ENCODE results near the gene ALX4. TPM values are rescaled to one million over a fixed set of nuclear protein-coding genes. Genes with fewer than 3 reads are reported as not detected.

The ALX4 gene
- total RNA-seq, 4 donors from 2014 or later: 0.21 to 1.1 (median 0.34) TPM; not detected in 1

DNA sequence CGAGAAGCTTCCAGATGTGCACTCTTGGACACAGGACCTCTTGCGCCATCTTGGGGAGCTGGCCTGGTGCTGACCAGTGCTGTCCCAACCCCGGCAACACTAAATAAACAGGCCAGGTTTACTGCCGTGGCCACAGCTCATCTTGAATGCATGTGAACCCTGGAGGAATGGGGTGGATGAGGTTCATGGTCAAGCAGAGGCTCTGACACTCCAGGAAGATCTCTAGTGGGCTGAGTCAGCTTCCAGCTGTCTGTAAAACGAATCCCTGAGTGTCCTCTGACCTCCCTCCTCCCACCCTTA lies 51.8 kb downstream of the ALX4 start:
- Histone ChIP-seq H3K4me3 (no peak overlapping the region), H3K9me3 (peaks cover under 1% of the 10 kb centered on the region), H3K36me3 (no peaks in the 10 kb centered on the region), H3K27me3 (no peaks in the 10 kb centered on the region), H3K27ac (no peak overlapping the region), H3K4me1 (no peaks in the 10 kb centered on the region)
- WGBS: 73% methylated on average over 4 of the region's 5 CpGs
- no peak for DNase-seq (ENCODE audit: low spot score in 2 of 2)
- no peak for TF ChIP-seq POLR2A (IDR thresholded peaks at IDR 0.05)
- TF ChIP-seq POLR2AphosphoS5 (IDR thresholded peaks at IDR 0.05): no peak
- TF ChIP-seq EP300 (IDR thresholded peaks at IDR 0.05): no peak
- TF ChIP-seq, protein P1, sequence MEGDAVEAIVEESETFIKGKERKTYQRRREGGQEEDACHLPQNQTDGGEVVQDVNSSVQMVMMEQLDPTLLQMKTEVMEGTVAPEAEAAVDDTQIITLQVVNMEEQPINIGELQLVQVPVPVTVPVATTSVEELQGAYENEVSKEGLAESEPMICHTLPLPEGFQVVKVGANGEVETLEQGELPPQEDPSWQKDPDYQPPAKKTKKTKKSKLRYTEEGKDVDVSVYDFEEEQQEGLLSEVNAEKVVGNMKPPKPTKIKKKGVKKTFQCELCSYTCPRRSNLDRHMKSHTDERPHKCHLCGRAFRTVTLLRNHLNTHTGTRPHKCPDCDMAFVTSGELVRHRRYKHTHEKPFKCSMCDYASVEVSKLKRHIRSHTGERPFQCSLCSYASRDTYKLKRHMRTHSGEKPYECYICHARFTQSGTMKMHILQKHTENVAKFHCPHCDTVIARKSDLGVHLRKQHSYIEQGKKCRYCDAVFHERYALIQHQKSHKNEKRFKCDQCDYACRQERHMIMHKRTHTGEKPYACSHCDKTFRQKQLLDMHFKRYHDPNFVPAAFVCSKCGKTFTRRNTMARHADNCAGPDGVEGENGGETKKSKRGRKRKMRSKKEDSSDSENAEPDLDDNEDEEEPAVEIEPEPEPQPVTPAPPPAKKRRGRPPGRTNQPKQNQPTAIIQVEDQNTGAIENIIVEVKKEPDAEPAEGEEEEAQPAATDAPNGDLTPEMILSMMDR (IDR thresholded peaks at IDR 0.05): no peak

DNA sequence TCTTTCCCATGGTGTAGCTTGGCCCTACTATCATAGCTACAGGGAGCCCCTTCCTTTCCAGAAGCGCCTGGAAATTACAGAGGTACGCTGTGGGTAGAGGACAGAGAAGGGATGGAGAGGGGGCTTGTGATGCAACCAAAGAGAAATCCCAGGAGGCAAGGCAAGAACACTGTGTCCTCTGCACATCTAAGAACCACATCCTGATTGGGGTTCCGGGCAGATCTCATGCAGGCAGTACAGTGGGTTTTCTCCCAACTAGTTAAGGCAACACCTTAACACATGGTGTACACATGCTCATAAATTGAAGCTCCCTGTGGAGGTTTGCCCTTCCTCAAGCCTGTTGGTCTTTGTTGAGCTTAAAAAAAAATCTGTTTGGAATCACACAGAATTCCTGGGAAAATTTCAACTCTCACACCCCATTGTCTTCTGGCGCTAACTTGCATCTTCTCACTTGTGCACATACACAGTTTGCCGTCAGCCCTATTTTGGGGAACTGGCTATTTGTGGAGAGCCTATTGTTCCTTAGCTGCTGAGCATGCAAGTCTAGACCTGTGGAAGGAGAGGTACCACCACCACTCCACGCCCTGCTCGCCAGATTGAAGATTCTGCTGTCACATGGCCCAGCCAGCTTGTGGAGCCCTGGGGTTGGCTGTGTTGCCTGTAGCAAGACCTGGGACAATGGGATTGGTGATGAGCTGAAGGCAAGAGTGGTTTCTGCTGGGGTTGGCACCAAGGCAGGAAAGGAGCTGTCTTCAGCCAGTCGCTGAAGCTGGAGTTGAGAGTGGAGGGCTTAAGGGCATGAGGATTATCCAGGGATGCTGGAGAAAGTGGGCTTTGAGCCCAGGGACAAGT lies 52.4 kb downstream of the ALX4 start:
- Histone ChIP-seq H3K9me3 (peaks cover 5% of the 10 kb centered on the region), H3K27me3 (no peaks in the 10 kb centered on the region), H3K4me1 (no peaks in the 10 kb centered on the region), H3K4me3 (no peak overlapping the region), H3K36me3 (no peaks in the 10 kb centered on the region), H3K27ac (no peak overlapping the region)
- DNase-seq (ENCODE audit: low spot score in 2 of 2): no peak
- TF ChIP-seq, protein P1 (IDR thresholded peaks at IDR 0.05): no peak
- no peak for TF ChIP-seq POLR2A (IDR thresholded peaks at IDR 0.05)
- TF ChIP-seq EP300 (IDR thresholded peaks at IDR 0.05): no peak
- TF ChIP-seq POLR2AphosphoS5 (IDR thresholded peaks at IDR 0.05): no peak
- 87% methylated on average over 8 of the region's 8 CpGs for WGBS

DNA sequence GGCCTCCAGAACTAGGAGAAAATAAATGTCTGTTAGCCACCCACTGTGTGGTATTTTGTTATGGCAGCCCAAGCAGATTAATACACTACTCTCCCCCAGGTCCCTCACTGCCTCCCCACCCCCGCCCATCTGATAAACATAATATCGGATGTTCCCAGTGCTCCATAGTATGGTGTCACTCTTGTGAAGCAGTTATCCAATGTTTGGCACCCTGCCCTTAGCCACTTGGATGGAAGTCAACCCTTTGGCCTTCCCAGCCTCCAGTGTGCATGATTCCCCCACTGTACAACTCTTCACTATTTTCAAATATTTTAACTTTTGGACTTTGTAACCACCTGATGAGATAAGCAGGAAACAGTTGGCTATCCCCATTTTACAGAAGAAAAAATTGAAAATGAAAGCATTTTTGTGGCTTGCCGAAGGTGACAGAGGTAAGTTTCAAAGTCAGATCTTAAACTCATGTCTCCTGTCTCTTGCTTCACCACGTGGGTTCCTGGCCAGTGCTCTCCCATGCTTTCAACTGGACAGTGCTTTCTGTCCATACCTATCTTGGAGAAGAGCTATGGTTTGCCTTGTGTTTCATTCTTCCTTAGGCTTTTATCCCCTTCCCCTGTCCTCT lies 53.2 kb downstream of the ALX4 start:
- DNase-seq (ENCODE audit: low spot score in 2 of 2): no peak
- Histone ChIP-seq H3K36me3 (no peaks in the 10 kb centered on the region), H3K4me3 (no peak overlapping the region), H3K9me3 (peaks cover 5% of the 10 kb centered on the region), H3K27me3 (no peaks in the 10 kb centered on the region), H3K27ac (no peak overlapping the region), H3K4me1 (no peaks in the 10 kb centered on the region)
- 85% methylated on average over 4 of the region's 4 CpGs for WGBS
- TF ChIP-seq POLR2AphosphoS5 (IDR thresholded peaks at IDR 0.05): no peak
- TF ChIP-seq POLR2A (IDR thresholded peaks at IDR 0.05): no peak
- TF ChIP-seq, protein P1 (IDR thresholded peaks at IDR 0.05): no peak

DNA sequence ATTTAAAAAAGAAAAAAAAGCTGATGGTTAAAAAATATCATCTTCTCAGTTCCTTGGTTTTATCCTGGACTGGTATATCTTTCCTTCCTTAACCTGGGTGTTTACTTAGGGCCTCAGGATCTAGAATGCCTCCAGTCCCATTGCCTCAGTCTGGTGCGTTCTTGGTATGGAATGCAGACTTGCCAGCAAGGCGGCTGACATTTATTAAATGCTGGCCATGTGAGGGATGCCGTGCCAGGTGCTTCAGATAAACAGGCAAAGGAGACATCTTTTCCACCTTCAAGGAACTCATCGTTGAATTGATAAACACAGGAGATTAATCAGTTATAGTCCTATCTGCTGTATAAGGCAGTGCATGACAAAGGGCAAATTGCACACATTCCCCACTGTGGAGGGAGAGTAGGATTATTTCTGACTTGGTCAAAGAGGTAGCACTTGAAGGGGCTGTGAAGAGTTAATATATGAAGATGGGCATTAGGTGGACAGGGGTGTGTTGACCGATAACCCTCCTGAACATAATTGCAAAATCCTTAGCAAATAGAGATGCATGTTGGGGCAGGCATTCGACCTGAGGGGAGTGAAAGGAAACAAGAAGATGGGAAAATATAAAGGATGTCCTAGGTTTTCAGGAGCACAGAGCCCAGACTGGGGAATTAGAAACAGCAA lies 54.4 kb downstream of the ALX4 start:
- Histone ChIP-seq H3K36me3 (no peaks in the 10 kb centered on the region), H3K27ac (no peak overlapping the region), H3K27me3 (no peaks in the 10 kb centered on the region), H3K4me3 (no peak overlapping the region), H3K4me1 (no peaks in the 10 kb centered on the region), H3K9me3 (peaks cover 5% of the 10 kb centered on the region)
- TF ChIP-seq POLR2AphosphoS5 (IDR thresholded peaks at IDR 0.05) (no peak), POLR2A (IDR thresholded peaks at IDR 0.05) (no peak), EP300 (IDR thresholded peaks at IDR 0.05) (no peak)
- TF ChIP-seq, protein P1 (IDR thresholded peaks at IDR 0.05): no peak
- DNase-seq (ENCODE audit: low spot score in 2 of 2): no peak
- WGBS: 53% methylated on average over 6 of the region's 6 CpGs

DNA sequence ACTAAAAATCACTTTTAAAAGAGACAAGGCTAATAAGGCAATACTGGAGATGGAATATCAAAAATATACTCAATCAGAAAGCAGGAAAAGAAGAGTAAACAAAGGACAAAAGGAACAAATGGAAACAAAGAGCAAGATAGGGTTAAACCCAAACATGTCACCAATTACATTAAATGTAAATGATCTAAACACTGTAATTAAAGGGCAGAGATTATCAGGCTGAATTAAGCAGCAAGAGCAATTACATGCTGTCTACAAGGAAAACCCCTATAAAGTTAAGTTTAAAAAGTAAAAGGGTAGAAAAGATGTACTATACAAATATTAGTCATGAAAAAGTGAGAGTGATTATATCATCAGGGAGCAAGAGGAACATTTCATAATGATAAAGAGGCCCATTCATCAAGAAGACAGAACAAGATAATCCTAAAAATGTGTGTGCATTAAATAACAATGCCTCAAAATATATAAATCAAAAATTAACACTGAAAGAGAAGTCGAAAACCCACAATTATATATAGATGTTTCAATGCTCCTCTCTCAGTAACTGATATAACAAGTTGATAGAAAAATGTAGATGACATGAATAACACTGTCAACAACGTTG lies 56.8 kb downstream of the ALX4 start:
- no peak for DNase-seq (ENCODE audit: low spot score in 2 of 2)
- no peaks in the 10 kb centered on the region for H3K36me3 ChIP-seq
- peaks cover 5% of the 10 kb centered on the region for H3K9me3 ChIP-seq
- H3K4me3 ChIP-seq: no peak overlapping the region
- H3K27ac ChIP-seq: no peak overlapping the region
- no peaks in the 10 kb centered on the region for H3K4me1 ChIP-seq
- no peaks in the 10 kb centered on the region for H3K27me3 ChIP-seq
- TF ChIP-seq POLR2AphosphoS5 (IDR thresholded peaks at IDR 0.05) (no peak), POLR2A (IDR thresholded peaks at IDR 0.05) (no peak), EP300 (IDR thresholded peaks at IDR 0.05) (no peak)
- TF ChIP-seq, protein P1 (IDR thresholded peaks at IDR 0.05): no peak
- WGBS: 68% methylated on average over 2 of the region's 2 CpGs

Data from suprapubic skin (tissue), 4 donors.